ENCODE data around the gene CCL3.

- TF ChIP-seq EZH2phosphoT487 (IDR thresholded peaks at IDR 0.05; ENCODE audit: unreplicated experiment), result no peak
- TF ChIP-seq CTCF (conservative IDR thresholded peaks at IDR 0.05; ENCODE audit: low read depth in 2 of 2), result no peak
- no peak for TF ChIP-seq POLR2AphosphoS5 (IDR thresholded peaks at IDR 0.05; ENCODE audit: low read depth)
- TF ChIP-seq CREB1 (CRISPR knock-in tag; IDR thresholded peaks at IDR 0.05; ENCODE audit: low read depth), result no peak
- TF ChIP-seq EZH2 (IDR thresholded peaks at IDR 0.05; ENCODE audit: low read depth, unreplicated experiment), result no peak
- no peak for TF ChIP-seq ETS1 (IDR thresholded peaks at IDR 0.05)
- TF ChIP-seq REST (IDR thresholded peaks at IDR 0.05; ENCODE audit: unreplicated experiment), result no peak
- TF ChIP-seq STAT1 (IDR thresholded peaks at IDR 0.05; ENCODE audit: unreplicated experiment), result no peak
- TF ChIP-seq JUNB (IDR thresholded peaks at IDR 0.05; ENCODE audit: unreplicated experiment), result no peak
- TF ChIP-seq ZNF331 (CRISPR knock-in tag; IDR thresholded peaks at IDR 0.05; ENCODE audit: low read depth), result no peak
These were observed 38.0 kb upstream of the CCL3 start for GRCh38 chr17:36127911-36128310.
